SK-N-SH (cell line): Measurements from ENCODE around the gene CDH11. TPM values are rescaled to one million over a fixed set of nuclear protein-coding genes. Genes with fewer than 3 reads are reported as not detected.

Experiments
- CTCF ChIA-PET: fragments of 300-600, 350-600 bp; formaldehyde crosslinking; extraction: SDS; loops from one replicate; lab custom pipeline; 2021; lab: Yijun Ruan, JAX
- POLR2A ChIA-PET: fragments of 350-600 bp; sonication (Branson Sonifier 250); formaldehyde crosslinking; extraction: SDS; loops from one replicate; lab custom pipeline; 2020; ENCODE audit warnings: antibody characterized with exemption, inconsistent platforms; lab: Yijun Ruan, JAX
- DNase-seq: peaks from one replicate; pipeline ENCODE4 v3.0.0; 2012
- H2AFZ ChIP-seq: fragments of 200-600 bp; sonication (generic); 2 replicates; pipeline ENCODE4 v1.8.1; 2016; ENCODE audit warnings: antibody characterized with exemption, mild to moderate bottlenecking, low read depth
- H3F3A ChIP-seq: fragments of 200-600 bp; sonication (generic); replicated peaks from 2 replicates; pipeline ENCODE3; 2016; ENCODE audit warnings: antibody characterized with exemption, mild to moderate bottlenecking; ENCODE audit not compliant: insufficient read depth
- H3K27ac ChIP-seq, 2 experiments: fragments of 200-500 bp in 1 of 2; fragments of 200-600 bp in 1 of 2; sonication (Bioruptor generic) in 1 of 2; sonication (generic), shearing (Covaris generic) in 1 of 2; 2 replicates each; pipeline versions ENCODE4 v1.5.1 to v1.6.1; 2014 to 2016; ENCODE audit warnings: low read depth in 2 of 2, inconsistent platforms in 1 of 2, low read length in 1 of 2, mild to moderate bottlenecking in 1 of 2, mixed read lengths in 1 of 2
- H3K27me3 ChIP-seq: fragments of 200-600 bp; sonication (generic), shearing (Covaris generic); 2 replicates; pipeline ENCODE4 v1.6.1; 2016; ENCODE audit warnings: mixed run types; ENCODE audit not compliant: insufficient read depth
- H3K36me3 ChIP-seq, 2 experiments: fragments of 200-500 bp in 1 of 2; fragments of 200-600 bp in 1 of 2; sonication (Bioruptor generic) in 1 of 2; sonication (generic) in 1 of 2; replicated peaks in 1 of 2; 2 replicates each; pipeline versions ENCODE3 to v1.5.1; 2014 to 2016; ENCODE audit warnings: low read length in 1 of 2, mild to moderate bottlenecking in 1 of 2; ENCODE audit not compliant: insufficient read depth in 2 of 2, control insufficient read depth in 1 of 2
- H3K4me1 ChIP-seq, 2 experiments: fragments of 200-500 bp in 1 of 2; fragments of 200-600 bp in 1 of 2; sonication (Bioruptor generic) in 1 of 2; sonication (generic), shearing (Covaris generic) in 1 of 2; 2 replicates each; pipeline versions ENCODE4 v1.5.1 to v1.6.1; 2014 to 2016; ENCODE audit warnings: low read depth in 1 of 2, low read length in 1 of 2, mixed run types in 1 of 2; ENCODE audit not compliant: insufficient read depth in 2 of 2, control insufficient read depth in 1 of 2
- H3K4me2 ChIP-seq: fragments of 200-600 bp; sonication (generic), shearing (Covaris generic); 2 replicates; pipeline ENCODE4 v1.6.1; 2017; ENCODE audit warnings: mixed run types
- H3K4me3 ChIP-seq, 2 experiments: fragments of 200-500 bp in 1 of 2; fragments of 200-600 bp in 1 of 2; sonication (Bioruptor generic) in 1 of 2; sonication (generic), shearing (Covaris generic) in 1 of 2; 2 replicates each; pipeline versions ENCODE4 v1.5.1 to v1.8.1; 2014 to 2016; ENCODE audit warnings: low read depth in 2 of 2, inconsistent platforms in 1 of 2, low read length in 1 of 2, mild to moderate bottlenecking in 1 of 2, mixed read lengths in 1 of 2, moderate library complexity in 1 of 2
- H3K79me2 ChIP-seq: fragments of 200-600 bp; sonication (generic); 2 replicates; pipeline ENCODE4 v1.8.1; 2017; ENCODE audit warnings: mild to moderate bottlenecking; ENCODE audit not compliant: insufficient read depth
- H3K9ac ChIP-seq: fragments of 200-600 bp; sonication (generic); 2 replicates; pipeline ENCODE4 v1.6.1; 2017; ENCODE audit warnings: mixed run types
- H3K9me2 ChIP-seq: fragments of 200-600 bp; sonication (generic); 2 replicates; pipeline ENCODE4 v1.6.1; 2017; ENCODE audit warnings: mixed run types
- H3K9me3 ChIP-seq: fragments of 200-600 bp; sonication (generic); 2 replicates; pipeline ENCODE4 v1.6.1; 2017; ENCODE audit warnings: mixed run types, mild to moderate bottlenecking, moderate library complexity
- H4K20me1 ChIP-seq: fragments of 200-600 bp; sonication (generic); 2 replicates; pipeline ENCODE4 v1.6.1; 2017; ENCODE audit warnings: mild to moderate bottlenecking, mixed run types; ENCODE audit not compliant: insufficient read depth
- CHD2 ChIP-seq: fragments of 150-350 bp; IDR thresholded peaks from 2 replicates; pipeline ENCODE4 v1.6.1; 2018; ENCODE audit warnings: low read length; ENCODE audit not compliant: partially characterized antibody
- CTCF ChIP-seq: fragments of 200-600 bp; sonication (generic); IDR thresholded peaks from 2 replicates; pipeline ENCODE4 v1.6.1; 2017; ENCODE audit warnings: antibody characterized with exemption, mild to moderate bottlenecking, moderate library complexity
- ELF1 ChIP-seq: IDR thresholded peaks from 2 replicates; pipeline ENCODE4 v1.4.0; 2012
- EP300 ChIP-seq, 2 experiments: IDR thresholded peaks; 2 replicates each; pipeline versions ENCODE4 v1.4.0 to v1.6.1; 2012; ENCODE audit warnings: borderline replicate concordance in 1 of 2, low read depth in 1 of 2, low read length in 1 of 2
- EZH2phosphoT487 ChIP-seq: fragments of 200-600 bp; sonication (generic); IDR thresholded peaks from 2 replicates; pipeline ENCODE4 v1.6.1; 2017; ENCODE audit warnings: low read depth, mixed run types, mild to moderate bottlenecking, antibody characterized with exemption, moderate library complexity, borderline replicate concordance
- IRF3 ChIP-seq: fragments of 150-350 bp; IDR thresholded peaks from 2 replicates; pipeline ENCODE4 v1.6.1; 2016; ENCODE audit warnings: mild to moderate bottlenecking, low read depth, low read length
- MAX ChIP-seq: IDR thresholded peaks from 2 replicates; pipeline ENCODE4 v1.4.0; 2012; ENCODE audit warnings: low read depth
- MEF2A ChIP-seq: IDR thresholded peaks from 2 replicates; pipeline ENCODE4 v1.4.0; 2012; ENCODE audit warnings: low read depth, borderline replicate concordance
- NFIC ChIP-seq: IDR thresholded peaks from 2 replicates; pipeline ENCODE4 v1.4.0; 2012; ENCODE audit warnings: borderline replicate concordance
- NRF1 ChIP-seq: IDR thresholded peaks from 2 replicates; pipeline ENCODE4 v1.6.1; 2012; ENCODE audit warnings: low read depth, mild to moderate bottlenecking, low read length
- RCOR1 ChIP-seq: fragments of 150-350 bp; IDR thresholded peaks from 2 replicates; pipeline ENCODE4 v1.6.1; 2017; ENCODE audit warnings: antibody characterized with exemption, low read length
- REST ChIP-seq: IDR thresholded peaks from 2 replicates; pipeline ENCODE4 v1.6.1; 2012; ENCODE audit warnings: mild to moderate bottlenecking, low read depth, low read length, moderate library complexity
- SIN3A ChIP-seq: IDR thresholded peaks from 2 replicates; pipeline ENCODE4 v1.6.1; 2012; ENCODE audit warnings: low read depth, mild to moderate bottlenecking, low read length, moderate library complexity, borderline replicate concordance
- SMC3 ChIP-seq: IDR thresholded peaks from 2 replicates; pipeline ENCODE4 v1.6.1; 2012; ENCODE audit warnings: low read depth, low read length, improper control_type of control experiment
- TAF1 ChIP-seq: IDR thresholded peaks from 2 replicates; pipeline ENCODE4 v1.6.1; 2012; ENCODE audit warnings: low read depth, mild to moderate bottlenecking, low read length, moderate library complexity, borderline replicate concordance
- TEAD4 ChIP-seq: IDR thresholded peaks from 2 replicates; pipeline ENCODE4 v1.4.0; 2012; ENCODE audit warnings: mild to moderate bottlenecking, borderline replicate concordance; ENCODE audit not compliant: insufficient read depth
- USF1 ChIP-seq: IDR thresholded peaks from 2 replicates; pipeline ENCODE4 v1.4.0; 2012; ENCODE audit warnings: low read depth, borderline replicate concordance
- ZBTB33 ChIP-seq: IDR thresholded peaks from 2 replicates; pipeline ENCODE4 v1.4.0; 2012; ENCODE audit warnings: low read depth, borderline replicate concordance
- WGBS: methylation state at CpG from one replicate; pipeline ENCODE4 v1.1.6; 2017; ENCODE audit warnings: low lambda C conversion rate; 5-methylcytosine and 5-hydroxymethylcytosine counted together
- polyA plus RNA-seq, 3 experiments: library from polyadenylated mRNA; depleted of rRNA; stranded (reverse); fragments of >200 nt; gene quantifications; 2 replicates each; pipeline ENCODE4 v1.2.3, GENCODE V29; 2012

The CDH11 gene
- polyA plus RNA-seq, 1 of the 3 experiments (the other 2 are of a cell fraction), result 269 TPM

GRCh38 chr16:64926476-64926875, 195.4 kb downstream of the CDH11 start:
- no peaks in the 10 kb centered on the region for H4K20me1 ChIP-seq
- no peaks in the 10 kb centered on the region for H3K27me3 ChIP-seq
- H3K9me2 ChIP-seq, result no peaks in the 10 kb centered on the region
- no peak overlapping the region for H3K4me3 ChIP-seq
- no peak overlapping the region for H2AFZ ChIP-seq
- H3K4me1 ChIP-seq, result no peaks in the 10 kb centered on the region
- no peak overlapping the region for H3K9ac ChIP-seq
- peaks cover 14% of the 10 kb centered on the region; the same call in 1 of the 2 replicates for H3K9me3 ChIP-seq
- TF ChIP-seq EZH2phosphoT487 (no peak), ELF1 (no peak), TEAD4 (no peak), MAX (no peak), EP300 (IDR thresholded peaks at IDR 0.05; ENCODE audit: borderline replicate concordance in 1 of 2, low read depth in 1 of 2, low read length in 1 of 2) (no peak), RCOR1 (no peak), MEF2A (no peak), SIN3A (no peak), IRF3 (no peak), REST (no peak), TAF1 (no peak), CHD2 (no peak), SMC3 (no peak), NFIC (no peak), CTCF (no peak), NRF1 (no peak), USF1 (no peak), ZBTB33 (no peak)
- no peaks in the 10 kb centered on the region for H3F3A ChIP-seq
- POLR2A ChIA-PET, result no interaction called here
- whole genome bisulfite sequencing, result 81% methylated on average over 4 of the region's 4 CpGs
- no peaks in the 10 kb centered on the region for H3K36me3 ChIP-seq
- H3K27ac ChIP-seq, result no peak overlapping the region
- H3K4me2 ChIP-seq, result no peak overlapping the region
- no peaks in the 10 kb centered on the region for H3K79me2 ChIP-seq
- CTCF ChIA-PET, result no interaction called here
- no peak for DNase-seq
